NCI-H146 treated with DMSO at 0.1 percent for 48 hours (cell line): ENCODE results near the gene CLDN4.
"Not testable (repeated sequence)": the region's sequence is repeated elsewhere in the genome, so short reads cannot be mapped to it uniquely, and the experiment has no call there.

Source experiments
- DNase-seq: peaks from one replicate; lab custom pipeline; 2025; ENCODE audit not compliant: unreplicated experiment; lab: John Stamatoyannopoulos, UW

The CLDN4 gene

GRCh38 chr7:73842067-73842976 lies 11.5 kb downstream of the CLDN4 start, which contains the start of gene METTL27:
TSS of gene METTL27 (minus strand) at chr7:73842516. CDS start at chr7:73842140, 376 bp downstream.
- DNase-seq = peak; percentile 86

GRCh38 chr7:73844131-73844547 lies 13.3 kb downstream of the CLDN4 start:
- DNase-seq = no peak

- no peak for DNase-seq
These were observed 14.2 kb downstream of the CLDN4 start for GRCh38 chr7:73844848-73845460.

- DNase-seq = not testable (repeated sequence)
These were observed 15.0 kb downstream of the CLDN4 start for GRCh38 chr7:73845701-73846195.

- DNase-seq = no peak
These were observed 17.3 kb downstream of the CLDN4 start for GRCh38 chr7:73847941-73848723.

- DNase-seq = no peak
These were observed 20.0 kb downstream of the CLDN4 start for GRCh38 chr7:73850781-73851207.

- no peak for DNase-seq
These were observed 20.9 kb downstream of the CLDN4 start for GRCh38 chr7:73851410-73852338.

GRCh38 chr7:73852500-73852899 lies 21.7 kb downstream of the CLDN4 start:
- no peak for DNase-seq

GRCh38 chr7:73856941-73857340 lies 26.1 kb downstream of the CLDN4 start:
- no peak for DNase-seq

GRCh38 chr7:73858807-73859206 lies 28.0 kb downstream of the CLDN4 start:
- DNase-seq = no peak

- no peak for DNase-seq
These were observed 30.1 kb downstream of the CLDN4 start, which contains the start of gene TMEM270 for GRCh38 chr7:73860859-73861258. TSS of gene TMEM270 (plus strand) at chr7:73861159. CDS start at chr7:73861195, 36 bp downstream.

- no peak for DNase-seq
These were observed 30.5 kb downstream of the CLDN4 start for GRCh38 chr7:73861305-73861704.

- DNase-seq = peak; percentile 82
These were observed 34.4 kb downstream of the CLDN4 start for GRCh38 chr7:73864981-73865711.

- DNase-seq = peak; percentile 23
These were observed 35.1 kb downstream of the CLDN4 start for GRCh38 chr7:73865738-73866445.

GRCh38 chr7:73866446-73866767 lies 35.6 kb downstream of the CLDN4 start:
- no peak for DNase-seq

- no peak for DNase-seq
These were observed 38.4 kb downstream of the CLDN4 start for GRCh38 chr7:73869011-73869798.

GRCh38 chr7:73870041-73870492 lies 39.3 kb downstream of the CLDN4 start:
- DNase-seq = no peak
